22Rv1 (cell line): ENCODE data around the gene DHRSX.
A peak's percentile ranks its signal among the peaks of the same experiment; 100 is the strongest.

ENCODE experiments used
- H3K27ac ChIP-seq: fragments of 450-650 bp; 2 replicates; pipeline ENCODE4 v1.5.1; 2017
- CTCF ChIP-seq: fragments of 450-650 bp; IDR thresholded peaks from 2 replicates; pipeline ENCODE4 v1.5.1; 2017; ENCODE audit warnings: mild to moderate bottlenecking
- ZFX ChIP-seq: fragments of 450-650 bp; IDR thresholded peaks from 2 replicates; pipeline ENCODE4 v1.6.1; 2017; ENCODE audit warnings: antibody characterized with exemption, borderline replicate concordance

The DHRSX gene

GRCh38 chrX:2500803-2501558 lies at the start of gene DHRSX, which contains the start of gene ZBED1:
DHRSX (minus strand) TSS chrX:2500976; CDS start chrX:2500925, 51 bp downstream.
ZBED1 (minus strand) TSS chrX:2500976; CDS start chrX:2490719, 10,257 bp downstream.
- peak within 1 kb of the TSS; percentile 80 for H3K27ac ChIP-seq
- TF ChIP-seq CTCF = no peak
- no peak for TF ChIP-seq ZFX

- TF ChIP-seq ZFX (no peak), CTCF (no peak)
- peak overlapping the region; percentile 34; the same call in 1 of the 2 replicates for H3K27ac ChIP-seq
These were observed 49.1 kb upstream of the DHRSX start for GRCh38 chrX:2549876-2550275.

- H3K27ac ChIP-seq = no peak overlapping the region
- no peak for TF ChIP-seq ZFX
- no peak for TF ChIP-seq CTCF
These were observed 48.1 kb upstream of the DHRSX start for GRCh38 chrX:2548711-2549423.

GRCh38 chrX:2547736-2548135 lies 47.0 kb upstream of the DHRSX start:
- TF ChIP-seq ZFX (no peak), CTCF (no peak)
- H3K27ac ChIP-seq = no peak overlapping the region

- no peak overlapping the region for H3K27ac ChIP-seq
- TF ChIP-seq ZFX (no peak), CTCF (no peak)
These were observed 45.7 kb upstream of the DHRSX start for GRCh38 chrX:2546496-2546895.

GRCh38 chrX:2545144-2545543 lies 44.4 kb upstream of the DHRSX start:
- TF ChIP-seq CTCF (no peak), ZFX (no peak)
- no peak overlapping the region for H3K27ac ChIP-seq

GRCh38 chrX:2542826-2543521 lies 42.2 kb upstream of the DHRSX start:
- no peak overlapping the region for H3K27ac ChIP-seq
- TF ChIP-seq CTCF (no peak), ZFX (no peak)
